ENCODE data around the gene ARNT2.

ARNT2 gene

GRCh38 chr15:80480171-80480811 is 76.1 kb downstream of the ARNT2 start:
- no peaks in the 10 kb centered on the region for H3K27me3 ChIP-seq (replicated peaks; ENCODE audit: insufficient read depth, low read length)
- H3K36me3 ChIP-seq (replicated peaks; ENCODE audit: insufficient read depth, low read length) = no peaks in the 10 kb centered on the region
- no peaks in the 10 kb centered on the region for H3F3A ChIP-seq (ENCODE audit: insufficient read depth, low read length)
- H3K4me1 ChIP-seq (ENCODE audit: low read length) = no peaks in the 10 kb centered on the region
- H3K9ac ChIP-seq (ENCODE audit: low read length) = no peak overlapping the region
- no peak overlapping the region for H3K4me2 ChIP-seq (ENCODE audit: low read depth, low read length)
- H3K9me2 ChIP-seq (replicated peaks; ENCODE audit: insufficient read depth, low read length) = no peaks in the 10 kb centered on the region
- no peaks in the 10 kb centered on the region for H3K79me2 ChIP-seq (ENCODE audit: low read length)
- H3K27ac ChIP-seq (ENCODE audit: low read length) = no peak overlapping the region
- no peak for DNase-seq
- no peak overlapping the region for H3K4me3 ChIP-seq (ENCODE audit: low read length)
- no peaks in the 10 kb centered on the region for H3K9me3 ChIP-seq (replicated peaks; ENCODE audit: insufficient read depth, low read length)
- no peak overlapping the region for H2AFZ ChIP-seq (ENCODE audit: low read length)
- no peaks in the 10 kb centered on the region for H4K20me1 ChIP-seq (ENCODE audit: insufficient read depth, low read length)
- no peak for TF ChIP-seq EZH2 (optimal IDR thresholded peaks at IDR 0.05; ENCODE audit: low read depth, low read length)
- no peak for TF ChIP-seq EZH2phosphoT487 (IDR thresholded peaks at IDR 0.05; ENCODE audit: low read length)
- TF ChIP-seq, protein P1, sequence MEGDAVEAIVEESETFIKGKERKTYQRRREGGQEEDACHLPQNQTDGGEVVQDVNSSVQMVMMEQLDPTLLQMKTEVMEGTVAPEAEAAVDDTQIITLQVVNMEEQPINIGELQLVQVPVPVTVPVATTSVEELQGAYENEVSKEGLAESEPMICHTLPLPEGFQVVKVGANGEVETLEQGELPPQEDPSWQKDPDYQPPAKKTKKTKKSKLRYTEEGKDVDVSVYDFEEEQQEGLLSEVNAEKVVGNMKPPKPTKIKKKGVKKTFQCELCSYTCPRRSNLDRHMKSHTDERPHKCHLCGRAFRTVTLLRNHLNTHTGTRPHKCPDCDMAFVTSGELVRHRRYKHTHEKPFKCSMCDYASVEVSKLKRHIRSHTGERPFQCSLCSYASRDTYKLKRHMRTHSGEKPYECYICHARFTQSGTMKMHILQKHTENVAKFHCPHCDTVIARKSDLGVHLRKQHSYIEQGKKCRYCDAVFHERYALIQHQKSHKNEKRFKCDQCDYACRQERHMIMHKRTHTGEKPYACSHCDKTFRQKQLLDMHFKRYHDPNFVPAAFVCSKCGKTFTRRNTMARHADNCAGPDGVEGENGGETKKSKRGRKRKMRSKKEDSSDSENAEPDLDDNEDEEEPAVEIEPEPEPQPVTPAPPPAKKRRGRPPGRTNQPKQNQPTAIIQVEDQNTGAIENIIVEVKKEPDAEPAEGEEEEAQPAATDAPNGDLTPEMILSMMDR (IDR thresholded peaks at IDR 0.05; ENCODE audit: low read length) = no peak

DNA sequence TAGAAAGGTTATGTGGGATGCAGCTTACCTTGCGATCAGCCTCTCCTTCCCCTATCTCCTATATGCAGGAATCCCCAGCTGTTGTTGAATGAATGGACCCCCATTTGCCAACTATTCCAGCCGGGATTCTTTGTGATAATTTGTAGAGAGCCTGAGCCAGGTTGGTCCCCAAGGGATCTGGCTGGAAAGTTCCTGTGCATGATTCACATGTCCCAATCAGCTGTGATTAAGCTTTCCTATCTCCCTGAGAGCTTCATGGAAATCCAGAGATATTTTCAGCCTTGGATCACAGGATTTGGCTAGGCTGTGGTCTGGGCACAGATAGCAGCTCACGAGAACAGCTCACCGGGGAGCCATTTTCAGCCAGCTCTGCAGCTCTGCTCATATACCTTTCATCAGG is 76.7 kb downstream of the ARNT2 start:
- Histone ChIP-seq H3K4me3 (ENCODE audit: low read length) (no peak overlapping the region), H3K79me2 (ENCODE audit: low read length) (no peaks in the 10 kb centered on the region), H3K27me3 (replicated peaks; ENCODE audit: insufficient read depth, low read length) (no peaks in the 10 kb centered on the region), H3K4me1 (ENCODE audit: low read length) (no peaks in the 10 kb centered on the region), H3K9me2 (replicated peaks; ENCODE audit: insufficient read depth, low read length) (no peaks in the 10 kb centered on the region), H2AFZ (ENCODE audit: low read length) (no peak overlapping the region), H3K27ac (ENCODE audit: low read length) (no peak overlapping the region), H3K36me3 (replicated peaks; ENCODE audit: insufficient read depth, low read length) (no peaks in the 10 kb centered on the region), H3K9ac (ENCODE audit: low read length) (no peak overlapping the region), H4K20me1 (ENCODE audit: insufficient read depth, low read length) (no peaks in the 10 kb centered on the region), H3K4me2 (ENCODE audit: low read depth, low read length) (no peak overlapping the region), H3F3A (ENCODE audit: insufficient read depth, low read length) (no peaks in the 10 kb centered on the region), H3K9me3 (replicated peaks; ENCODE audit: insufficient read depth, low read length) (no peaks in the 10 kb centered on the region)
- TF ChIP-seq, protein P1 (IDR thresholded peaks at IDR 0.05; ENCODE audit: low read length) = no peak
- TF ChIP-seq EZH2phosphoT487 (IDR thresholded peaks at IDR 0.05; ENCODE audit: low read length) = no peak
- no peak for TF ChIP-seq EZH2 (optimal IDR thresholded peaks at IDR 0.05; ENCODE audit: low read depth, low read length)
- no peak for DNase-seq

DNA sequence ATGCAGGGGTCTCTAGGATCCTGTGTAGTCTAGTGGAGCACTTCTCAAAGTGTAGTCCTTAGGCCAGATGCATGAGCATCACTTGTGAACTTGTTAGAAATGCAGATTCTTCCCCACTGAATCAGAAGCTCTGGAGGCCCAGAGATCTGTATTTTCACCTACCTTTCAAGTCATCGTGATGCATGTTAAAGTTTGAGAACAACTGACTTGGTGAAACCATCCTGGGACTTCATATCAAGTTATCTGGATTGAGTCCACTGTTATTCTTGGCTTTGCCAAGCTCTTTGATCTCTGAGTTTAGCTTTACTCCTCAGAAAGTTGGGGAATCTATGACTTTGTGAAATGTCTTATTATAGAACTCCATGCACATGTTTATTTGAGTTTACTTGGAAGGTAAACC is 78.5 kb downstream of the ARNT2 start:
- H3K4me1 ChIP-seq (ENCODE audit: low read length) = no peaks in the 10 kb centered on the region
- no peak overlapping the region for H3K27ac ChIP-seq (ENCODE audit: low read length)
- no peak overlapping the region for H3K9ac ChIP-seq (ENCODE audit: low read length)
- no peaks in the 10 kb centered on the region for H3K36me3 ChIP-seq (replicated peaks; ENCODE audit: insufficient read depth, low read length)
- no peaks in the 10 kb centered on the region for H3K27me3 ChIP-seq (replicated peaks; ENCODE audit: insufficient read depth, low read length)
- no peaks in the 10 kb centered on the region for H3F3A ChIP-seq (ENCODE audit: insufficient read depth, low read length)
- no peaks in the 10 kb centered on the region for H3K9me3 ChIP-seq (replicated peaks; ENCODE audit: insufficient read depth, low read length)
- TF ChIP-seq, protein P1 (IDR thresholded peaks at IDR 0.05; ENCODE audit: low read length) = no peak
- TF ChIP-seq EZH2 (optimal IDR thresholded peaks at IDR 0.05; ENCODE audit: low read depth, low read length) = no peak
- TF ChIP-seq EZH2phosphoT487 (IDR thresholded peaks at IDR 0.05; ENCODE audit: low read length) = no peak
- no peak overlapping the region for H3K4me3 ChIP-seq (ENCODE audit: low read length)
- H2AFZ ChIP-seq (ENCODE audit: low read length) = no peak overlapping the region
- H3K79me2 ChIP-seq (ENCODE audit: low read length) = no peaks in the 10 kb centered on the region
- no peaks in the 10 kb centered on the region for H4K20me1 ChIP-seq (ENCODE audit: insufficient read depth, low read length)
- H3K9me2 ChIP-seq (replicated peaks; ENCODE audit: insufficient read depth, low read length) = no peaks in the 10 kb centered on the region
- DNase-seq = no peak
- no peak overlapping the region for H3K4me2 ChIP-seq (ENCODE audit: low read depth, low read length)
